GM23338 (cell line): ENCODE data around the gene NAAA. TPM values are rescaled to one million over a fixed set of nuclear protein-coding genes. Genes with fewer than 3 reads are reported as not detected.

Experiments used
- ATAC-seq: fragments of 200-7000 bp; cut with Tn5 transposase; 3 replicates; pipeline ENCODE4 v1.9.1; 2020
- DNase-seq: peaks from one replicate; pipeline ENCODE4 v3.0.0-alpha.2; 2015; ENCODE audit warnings: low spot score
- H2AFZ ChIP-seq: fragments of 200-600 bp; sonication (generic); 2 replicates; pipeline ENCODE4 v1.8.0; 2016; ENCODE audit warnings: antibody characterized with exemption, mild to moderate bottlenecking, moderate library complexity
- H3F3A ChIP-seq: fragments of 200-600 bp; sonication (generic); replicated peaks from 2 replicates; pipeline ENCODE4 v1.8.0; 2017; ENCODE audit warnings: antibody characterized with exemption, mixed run types, low read depth
- H3K27ac ChIP-seq: fragments of 200-600 bp; sonication (generic); 2 replicates; pipeline ENCODE4 v1.6.1; 2016; ENCODE audit warnings: low read depth
- H3K27me3 ChIP-seq: fragments of 200-600 bp; sonication (generic); 2 replicates; pipeline ENCODE4 v1.8.0; 2016; ENCODE audit warnings: mild to moderate bottlenecking, mixed run types, moderate library complexity; ENCODE audit not compliant: insufficient read depth
- H3K36me3 ChIP-seq: fragments of 200-600 bp; sonication (generic); 2 replicates; pipeline ENCODE4 v1.8.0; 2016; ENCODE audit warnings: mild to moderate bottlenecking; ENCODE audit not compliant: insufficient read depth
- H3K4me1 ChIP-seq: fragments of 200-600 bp; sonication (generic); 2 replicates; pipeline ENCODE4 v1.8.0; 2016; ENCODE audit warnings: mild to moderate bottlenecking, moderate library complexity; ENCODE audit not compliant: insufficient read depth
- H3K4me2 ChIP-seq: fragments of 200-600 bp; sonication (generic); 2 replicates; pipeline ENCODE4 v1.7.1; 2017; ENCODE audit warnings: mixed run types
- H3K4me3 ChIP-seq: fragments of 200-600 bp; sonication (generic); 2 replicates; pipeline ENCODE4 v1.6.1; 2016; ENCODE audit warnings: mixed run types
- H3K79me2 ChIP-seq: fragments of 200-600 bp; sonication (generic); replicated peaks from 2 replicates; pipeline ENCODE4 v1.8.0; 2017; ENCODE audit warnings: mild to moderate bottlenecking; ENCODE audit not compliant: insufficient read depth
- H3K9me2 ChIP-seq: fragments of 200-600 bp; sonication (generic); 2 replicates; pipeline ENCODE4 v1.8.0; 2017; ENCODE audit not compliant: insufficient read depth
- H4K20me1 ChIP-seq: fragments of 200-600 bp; sonication (generic); replicated peaks from 2 replicates; pipeline ENCODE4 v1.8.0; 2017; ENCODE audit warnings: mild to moderate bottlenecking; ENCODE audit not compliant: insufficient read depth
- H3K27ac Mint-ChIP-seq: 2 replicates; pipeline ENCODE4 v1.8.0; 2020; ENCODE audit warnings: inconsistent platforms, mild to moderate bottlenecking, moderate library complexity, mixed read lengths
- H3K27me3 Mint-ChIP-seq: 3 replicates; pipeline ENCODE4 v1.8.0; 2022; ENCODE audit warnings: low read depth, mild to moderate bottlenecking, moderate library complexity, mixed read lengths, inconsistent platforms; ENCODE audit not compliant: insufficient read depth, poor library complexity
- H3K36me3 Mint-ChIP-seq: 3 replicates; pipeline ENCODE4 v1.8.0; 2021; ENCODE audit warnings: low read depth, mild to moderate bottlenecking, inconsistent platforms, moderate library complexity, mixed read lengths
- H3K4me1 Mint-ChIP-seq: 3 replicates; pipeline ENCODE4 v1.8.0; 2020; ENCODE audit warnings: mild to moderate bottlenecking, inconsistent platforms, mixed read lengths
- H3K4me3 Mint-ChIP-seq: 3 replicates; pipeline ENCODE4 v1.8.0; 2021; ENCODE audit warnings: moderate library complexity, mild to moderate bottlenecking, inconsistent platforms, mixed read lengths
- H3K9me3 Mint-ChIP-seq: 3 replicates; pipeline ENCODE4 v1.8.0; 2020; ENCODE audit warnings: moderate library complexity, mild to moderate bottlenecking, inconsistent platforms, mixed read lengths
- CREB1 ChIP-seq: fragments of 250-450 bp; sonication (Bioruptor Pico); IDR thresholded peaks from 2 replicates; pipeline ENCODE4 v1.5.0; 2020; ENCODE audit warnings: low read depth, mild to moderate bottlenecking, moderate library complexity
- ETS1 ChIP-seq: IDR thresholded peaks from 2 replicates; pipeline ENCODE4 v1.6.1; 2016; ENCODE audit warnings: antibody characterized with exemption
- EZH2 ChIP-seq: fragments of 200-600 bp; sonication (generic); IDR thresholded peaks from one replicate; pipeline ENCODE4 v1.8.0; 2017; ENCODE audit warnings: antibody characterized with exemption, mild to moderate bottlenecking, low read depth; ENCODE audit not compliant: unreplicated experiment
- EZH2phosphoT487 ChIP-seq: fragments of 200-600 bp; sonication (generic); IDR thresholded peaks from one replicate; pipeline ENCODE4 v1.8.1; 2018; ENCODE audit warnings: antibody characterized with exemption; ENCODE audit not compliant: unreplicated experiment
- JUNB ChIP-seq: IDR thresholded peaks from one replicate; pipeline ENCODE4 v1.6.1; 2016; ENCODE audit warnings: antibody characterized with exemption; ENCODE audit not compliant: unreplicated experiment
- NANOG ChIP-seq: IDR thresholded peaks from 2 replicates; pipeline ENCODE4 v1.6.1; 2016; ENCODE audit warnings: antibody characterized with exemption, borderline replicate concordance
- POLR2AphosphoS5 ChIP-seq: IDR thresholded peaks from 2 replicates; pipeline ENCODE4 v1.6.1; 2016; ENCODE audit warnings: antibody characterized with exemption, low read depth
- REST ChIP-seq: IDR thresholded peaks from one replicate; pipeline ENCODE4 v1.6.1; 2018; ENCODE audit warnings: antibody characterized with exemption; ENCODE audit not compliant: unreplicated experiment
- STAT1 ChIP-seq: IDR thresholded peaks from one replicate; pipeline ENCODE4 v1.6.1; 2016; ENCODE audit warnings: antibody characterized with exemption; ENCODE audit not compliant: unreplicated experiment
- ZNF114 ChIP-seq: fragments of 250-450 bp; sonication (Bioruptor Pico); IDR thresholded peaks from 2 replicates; pipeline ENCODE4 v1.5.0; 2020; ENCODE audit warnings: mild to moderate bottlenecking, moderate library complexity
- ZNF462 ChIP-seq: fragments of 250-450 bp; sonication (Bioruptor Pico); IDR thresholded peaks from 2 replicates; pipeline ENCODE4 v1.5.0; 2020; ENCODE audit warnings: mild to moderate bottlenecking, moderate library complexity
- polyA plus RNA-seq: library from polyadenylated mRNA; unstranded; fragments of >200 nt; fragmentation: Nextera tagmentation; extraction: Ambion mirVana; gene quantifications from 2 replicates; pipeline ENCODE4 v1.2.1, GENCODE V29; 2016
- total RNA-seq: library from RNA; depleted of rRNA; stranded (reverse); fragments of >200 nt; shearing (Covaris generic); gene quantifications from 2 replicates; pipeline ENCODE4 v1.2.3, GENCODE V29; 2014

NAAA gene
- total and polyA plus RNA-seq, 2 experiments from 2014 or later, result 13.2 to 36.6 TPM

- Histone ChIP-seq H3K27ac (no peak overlapping the region), H3F3A (no peaks in the 10 kb centered on the region), H3K4me3 (no peak overlapping the region), H4K20me1 (no peaks in the 10 kb centered on the region), H3K27me3 (no peaks in the 10 kb centered on the region), H3K4me1 (peaks cover 13% of the 10 kb centered on the region), H3K36me3 (no peaks in the 10 kb centered on the region), H3K9me2 (0 out of 2 replicates have a peak, but pooled peaks cover 3% of the 10 kb centered on the region), H3K79me2 (no peaks in the 10 kb centered on the region), H2AFZ (no peak overlapping the region), H3K4me2 (no peak overlapping the region)
- H3K27me3 Mint-ChIP-seq, result peaks cover 5% of the 10 kb centered on the region
- H3K4me1 Mint-ChIP-seq, result peaks cover 25% of the 10 kb centered on the region
- no peaks in the 10 kb centered on the region for H3K9me3 Mint-ChIP-seq
- ATAC-seq, result no peak
- H3K36me3 Mint-ChIP-seq, result peaks cover 47% of the 10 kb centered on the region
- no peak for DNase-seq
- H3K4me3 Mint-ChIP-seq, result no peak overlapping the region
- TF ChIP-seq NANOG (no peak), REST (no peak), JUNB (no peak), EZH2phosphoT487 (no peak), STAT1 (no peak), POLR2AphosphoS5 (no peak), ETS1 (no peak), CREB1 (CRISPR knock-in tag) (no peak), EZH2 (no peak), ZNF462 (CRISPR knock-in tag) (no peak), ZNF114 (CRISPR knock-in tag) (no peak)
- H3K27ac Mint-ChIP-seq, result no peak overlapping the region
These were observed 20.9 kb downstream of the NAAA start for GRCh38 chr4:75919920-75920319.
